Stimulated activated effector memory CD8-positive, alpha-beta T cell treated with anti-CD3 and anti-CD28 coated beads, Interleukin-12 subunit alpha, Interleukin-12 subunit beta, amount 100 ng/mL, for 72 hours (primary cell): Measurements from ENCODE around the gene TMEM163.
A peak's percentile ranks its signal among the peaks of the same experiment; 100 is the strongest.

Experiments used
- ATAC-seq: fragments of 150-1000 bp; cut with Tn5 transposase; 2 replicates; pipeline ENCODE4 v1.10.0; 2021
- DNase-seq, 2 donors: peaks; one replicate each; pipeline ENCODE4 v3.0.0; 2021 to 2022; ENCODE audit warnings: low spot score in 2 of 2
- H3K27ac Mint-ChIP-seq: one replicate; pipeline ENCODE4 v1.8.0; 2022; ENCODE audit warnings: mild to moderate bottlenecking, mixed read lengths
- H3K36me3 Mint-ChIP-seq: one replicate; pipeline ENCODE4 v1.8.0; 2022; ENCODE audit warnings: mild to moderate bottlenecking, mixed read lengths
- H3K4me1 Mint-ChIP-seq: one replicate; pipeline ENCODE4 v1.8.0; 2022; ENCODE audit warnings: mixed read lengths
- H3K4me3 Mint-ChIP-seq: one replicate; pipeline ENCODE4 v1.8.0; 2022; ENCODE audit warnings: mild to moderate bottlenecking, mixed read lengths
- H3K9me3 Mint-ChIP-seq: one replicate; pipeline ENCODE4 v1.8.0; 2022; ENCODE audit warnings: mixed read lengths

The TMEM163 gene

GRCh38 chr2:134408791-134409190, 310.0 kb downstream of the TMEM163 start:
- DNase-seq (no peak), ATAC-seq (peak; percentile 59)
- Mint-ChIP-seq H3K27ac (peak overlapping the region; percentile 3), H3K36me3 (peaks cover 8% of the 10 kb centered on the region), H3K4me3 (no peak overlapping the region), H3K9me3 (no peaks in the 10 kb centered on the region), H3K4me1 (peaks cover 62% of the 10 kb centered on the region)

- DNase-seq (no peak), ATAC-seq (no peak)
- Mint-ChIP-seq H3K27ac (peak overlapping the region; percentile 3), H3K9me3 (no peaks in the 10 kb centered on the region), H3K4me1 (peaks cover 66% of the 10 kb centered on the region), H3K4me3 (no peak overlapping the region), H3K36me3 (peaks cover 5% of the 10 kb centered on the region)
Measured at GRCh38 chr2:134408386-134408785, 310.4 kb downstream of the TMEM163 start.

- peaks cover 16% of the 10 kb centered on the region for H3K36me3 Mint-ChIP-seq
- H3K4me3 Mint-ChIP-seq = no peak overlapping the region
- no peaks in the 10 kb centered on the region for H3K9me3 Mint-ChIP-seq
- DNase-seq (no peak), ATAC-seq (no peak)
- peaks cover 68% of the 10 kb centered on the region for H3K4me1 Mint-ChIP-seq
- H3K27ac Mint-ChIP-seq = no peak overlapping the region
Measured at GRCh38 chr2:134407154-134407890, 311.5 kb downstream of the TMEM163 start.

GRCh38 chr2:134406736-134407135, 312.1 kb downstream of the TMEM163 start:
- H3K9me3 Mint-ChIP-seq = no peaks in the 10 kb centered on the region
- peaks cover 17% of the 10 kb centered on the region for H3K36me3 Mint-ChIP-seq

GRCh38 chr2:134406311-134406710, 312.5 kb downstream of the TMEM163 start:
- H3K4me1 Mint-ChIP-seq = peaks cover 58% of the 10 kb centered on the region
- H3K4me3 Mint-ChIP-seq = no peak overlapping the region
- DNase-seq (no peak), ATAC-seq (no peak)
- no peak overlapping the region for H3K27ac Mint-ChIP-seq
- no peaks in the 10 kb centered on the region for H3K9me3 Mint-ChIP-seq
- peaks cover 17% of the 10 kb centered on the region for H3K36me3 Mint-ChIP-seq

More at GRCh38 chr2:134406736-134407135, 312.1 kb downstream of the TMEM163 start:
- Mint-ChIP-seq H3K4me1 (peaks cover 63% of the 10 kb centered on the region), H3K4me3 (no peak overlapping the region), H3K27ac (no peak overlapping the region)
- DNase-seq (no peak), ATAC-seq (no peak)
